Stimulated activated CD8-positive, alpha-beta memory T cell treated with anti-CD3 and anti-CD28 coated beads, Interleukin-4, amount 100 ng/mL, for 24 hours (primary cell): ENCODE results near the gene USP43.
"Not testable (repeated sequence)": the region's sequence is repeated elsewhere in the genome, so short reads cannot be mapped to it uniquely, and the experiment has no call there.

ENCODE experiments used
- DNase-seq: peaks from one replicate; pipeline ENCODE4 v3.0.0-alpha.2; 2020; ENCODE audit warnings: low read depth

The USP43 gene

GRCh38 chr17:9658593-9659211 lies 13.4 kb downstream of the USP43 start:
- no peak for DNase-seq

- DNase-seq, result no peak
These were observed 15.7 kb downstream of the USP43 start for GRCh38 chr17:9661027-9661426.

GRCh38 chr17:9663511-9663910 lies 18.2 kb downstream of the USP43 start:
- DNase-seq, result not testable (repeated sequence)

- DNase-seq, result no peak
These were observed 21.2 kb downstream of the USP43 start for GRCh38 chr17:9666461-9667050.

- DNase-seq, result no peak
These were observed 23.2 kb downstream of the USP43 start for GRCh38 chr17:9668517-9668916.

- no peak for DNase-seq
These were observed 24.3 kb downstream of the USP43 start for GRCh38 chr17:9669551-9670008.

GRCh38 chr17:9670596-9670995 lies 25.3 kb downstream of the USP43 start:
- DNase-seq, result no peak

- no peak for DNase-seq
These were observed 26.2 kb downstream of the USP43 start for GRCh38 chr17:9671559-9671958.

- DNase-seq, result no peak
These were observed 26.9 kb downstream of the USP43 start for GRCh38 chr17:9672266-9672665.

- no peak for DNase-seq
These were observed 27.4 kb downstream of the USP43 start for GRCh38 chr17:9672691-9673090.

- DNase-seq, result no peak
These were observed 30.8 kb downstream of the USP43 start for GRCh38 chr17:9676084-9676483.

- DNase-seq, result no peak
These were observed 31.5 kb downstream of the USP43 start for GRCh38 chr17:9676820-9677310.

GRCh38 chr17:9677411-9677810 lies 32.1 kb downstream of the USP43 start:
- no peak for DNase-seq

- DNase-seq, result no peak
These were observed 32.6 kb downstream of the USP43 start for GRCh38 chr17:9677896-9678295.

GRCh38 chr17:9684955-9685621 lies 39.8 kb downstream of the USP43 start:
- DNase-seq, result no peak

- no peak for DNase-seq
These were observed 48.4 kb downstream of the USP43 start for GRCh38 chr17:9693755-9694154.

- DNase-seq, result no peak
These were observed 51.1 kb downstream of the USP43 start for GRCh38 chr17:9696279-9697044.

GRCh38 chr17:9700136-9700535 lies 54.8 kb downstream of the USP43 start:
- no peak for DNase-seq

GRCh38 chr17:9700754-9701476 lies 55.6 kb downstream of the USP43 start:
- DNase-seq, result no peak

- no peak for DNase-seq
These were observed 57.2 kb downstream of the USP43 start for GRCh38 chr17:9702482-9702881.

GRCh38 chr17:9702914-9703780 lies 57.8 kb downstream of the USP43 start:
- no peak for DNase-seq
